ENCODE data around the gene MRGPRF.
"Not testable (repeated sequence)": the region's sequence is repeated elsewhere in the genome, so short reads cannot be mapped to it uniquely, and the experiment has no call there.

Gene MRGPRF

DNA sequence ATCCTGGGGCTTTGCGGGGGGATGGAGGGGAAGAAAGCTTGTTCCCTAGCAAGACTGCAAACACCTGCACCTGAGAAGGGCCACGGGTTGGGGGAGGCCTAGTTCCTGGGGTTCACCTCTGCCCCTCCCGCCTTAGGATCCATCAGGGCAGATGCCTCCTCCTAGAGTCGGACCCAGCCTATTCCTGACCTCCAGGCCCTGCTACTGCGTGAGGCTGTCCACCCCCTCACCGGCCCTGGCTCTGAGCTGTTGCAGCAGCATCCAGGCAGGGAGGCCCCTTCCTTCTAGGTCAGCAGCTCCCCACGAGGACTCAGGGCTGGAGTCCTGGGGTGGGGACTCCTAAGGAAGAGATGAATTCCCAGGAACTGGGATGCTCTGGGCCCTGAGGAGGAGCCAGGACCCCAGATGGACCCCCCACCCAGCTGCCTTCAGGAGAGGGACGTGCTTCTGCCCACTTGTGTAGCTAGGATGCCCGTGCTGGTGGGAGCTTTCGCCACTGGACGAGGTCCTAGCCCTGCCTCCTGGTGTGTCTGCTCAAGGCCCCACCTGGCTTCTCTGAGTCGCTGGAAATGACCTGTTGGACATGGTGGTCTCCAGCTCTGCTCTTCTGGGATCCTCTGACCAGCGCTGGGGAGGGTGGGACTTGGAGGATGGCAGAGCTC, 10.3 kb downstream of the MRGPRF start:
- DNase-seq (ENCODE audit: low spot score) = no peak

DNA sequence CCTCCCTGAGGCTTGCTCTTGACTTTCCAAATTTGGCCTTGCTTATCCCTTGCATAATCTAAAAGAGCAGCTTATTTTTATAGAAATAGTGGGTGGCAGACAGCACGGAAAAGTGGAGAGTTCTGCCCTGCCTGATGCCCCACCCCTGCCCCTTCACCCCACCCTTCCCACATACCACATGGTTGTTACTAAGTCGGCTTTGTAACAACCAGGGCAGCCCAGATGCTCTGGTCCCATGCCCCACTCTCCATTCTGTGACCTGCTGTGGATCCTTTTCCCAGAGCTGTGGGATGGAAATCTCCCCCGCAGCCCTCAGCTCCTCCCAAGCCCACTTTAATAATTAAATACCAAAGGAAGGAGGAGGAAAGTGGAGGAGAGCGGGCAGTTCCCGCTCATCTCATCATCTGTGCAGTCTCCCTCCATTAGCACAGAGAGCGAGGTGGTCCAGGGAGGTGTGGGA, 10.9 kb downstream of the MRGPRF start:
- DNase-seq (ENCODE audit: low spot score) = no peak

DNA sequence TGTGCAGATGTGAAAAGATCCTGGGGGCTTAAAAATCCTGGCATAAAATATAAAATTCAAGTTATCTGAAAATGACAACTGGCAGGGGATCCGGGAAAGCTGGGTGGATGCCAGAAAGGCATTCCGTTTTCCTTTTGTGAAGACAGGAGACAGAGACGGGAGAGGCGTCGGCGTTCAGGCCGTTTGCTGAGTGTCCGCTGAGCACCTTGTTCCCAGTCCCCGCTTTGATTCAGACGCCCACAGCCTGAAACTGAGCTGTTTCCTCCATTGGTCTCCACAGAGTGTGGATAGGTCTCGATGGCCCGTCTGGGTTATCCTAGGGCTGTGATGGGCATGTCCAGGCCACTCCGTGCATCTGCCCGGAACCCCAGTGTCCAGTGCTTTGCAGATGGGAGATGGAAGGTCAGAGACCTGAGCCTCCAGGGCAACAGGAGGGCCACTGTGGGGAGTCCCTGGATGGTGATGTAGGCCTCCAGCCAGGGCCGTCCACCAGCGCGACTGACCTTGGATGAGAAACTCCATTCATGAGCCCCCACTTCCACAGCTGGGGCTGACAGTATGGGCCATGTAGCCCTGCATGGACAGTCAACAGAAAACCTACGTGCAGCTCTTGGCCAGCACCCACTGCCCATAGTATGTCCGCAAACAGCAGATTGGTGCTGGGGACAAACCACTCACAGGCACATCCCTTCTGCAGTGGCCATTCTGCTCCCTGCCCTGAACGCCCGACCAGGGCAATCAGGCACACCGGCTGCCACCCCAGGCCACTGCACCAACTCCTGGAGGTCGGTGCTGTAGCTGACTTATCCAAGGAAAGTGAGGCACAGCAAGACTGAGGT, 11.6 kb downstream of the MRGPRF start:
- no peak for DNase-seq (ENCODE audit: low spot score)

- DNase-seq (ENCODE audit: low spot score) = peak; percentile 90
Observed at GRCh38 chr11:69000831-69001242, 12.2 kb downstream of the MRGPRF start.

DNA sequence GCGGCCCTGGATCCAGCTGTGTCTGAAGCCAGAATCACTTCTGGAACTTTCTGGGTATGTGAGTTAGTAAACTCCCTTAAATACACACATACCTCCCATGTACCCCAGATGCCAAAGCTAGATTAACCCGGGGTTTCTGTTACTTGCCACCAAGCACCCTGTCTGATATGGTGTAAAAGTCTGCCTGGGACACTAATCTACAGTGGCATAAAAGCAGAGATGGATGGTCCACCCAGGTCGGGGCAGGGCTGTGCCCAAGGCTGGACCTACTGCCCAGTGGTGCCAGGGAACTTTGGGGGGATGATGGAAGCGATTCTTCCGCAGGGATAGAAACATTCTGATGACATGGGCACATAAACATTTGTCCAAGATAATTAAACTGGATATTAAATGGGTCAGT, 12.7 kb downstream of the MRGPRF start:
- no peak for DNase-seq (ENCODE audit: low spot score)

DNA sequence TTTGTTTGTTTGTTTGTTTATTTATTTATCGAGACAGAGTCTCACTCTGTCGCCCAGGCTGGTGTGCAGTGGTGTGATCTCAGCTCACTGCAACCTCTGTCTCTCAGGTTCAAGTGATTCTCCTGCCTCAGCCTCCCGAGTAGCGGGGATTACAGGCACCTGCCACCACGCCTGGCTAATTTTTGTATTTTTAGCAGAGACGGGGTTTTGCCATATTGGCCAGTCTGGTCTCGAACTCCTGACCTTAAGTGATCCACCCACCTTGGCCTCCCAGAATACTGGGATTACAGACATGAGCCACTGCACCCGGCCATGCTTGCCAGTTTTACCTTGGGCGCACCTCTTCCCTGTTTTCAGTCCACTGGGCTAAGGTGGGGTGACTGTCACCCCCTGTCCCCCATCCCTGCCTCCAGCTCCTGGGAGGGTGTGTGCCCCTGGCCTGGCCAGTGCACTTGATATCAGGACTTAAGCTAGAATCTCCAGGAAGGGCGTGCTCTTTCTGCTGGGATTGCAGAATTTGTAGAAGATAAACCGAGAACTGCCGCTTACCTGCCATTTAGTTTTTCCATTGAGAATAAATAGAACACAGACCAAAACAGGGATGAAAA, 13.2 kb downstream of the MRGPRF start:
- DNase-seq (ENCODE audit: low spot score) = not testable (repeated sequence)

- no peak for DNase-seq (ENCODE audit: low spot score)
Observed at GRCh38 chr11:68999093-68999747, 13.8 kb downstream of the MRGPRF start.

- DNase-seq (ENCODE audit: low spot score) = no peak
Observed at GRCh38 chr11:68998390-68998911, 14.6 kb downstream of the MRGPRF start.

- no peak for DNase-seq (ENCODE audit: low spot score)
Observed at GRCh38 chr11:68997995-68998348, 15.1 kb downstream of the MRGPRF start.

GRCh38 chr11:68997124-68997994, 15.7 kb downstream of the MRGPRF start:
- DNase-seq (ENCODE audit: low spot score) = no peak

DNA sequence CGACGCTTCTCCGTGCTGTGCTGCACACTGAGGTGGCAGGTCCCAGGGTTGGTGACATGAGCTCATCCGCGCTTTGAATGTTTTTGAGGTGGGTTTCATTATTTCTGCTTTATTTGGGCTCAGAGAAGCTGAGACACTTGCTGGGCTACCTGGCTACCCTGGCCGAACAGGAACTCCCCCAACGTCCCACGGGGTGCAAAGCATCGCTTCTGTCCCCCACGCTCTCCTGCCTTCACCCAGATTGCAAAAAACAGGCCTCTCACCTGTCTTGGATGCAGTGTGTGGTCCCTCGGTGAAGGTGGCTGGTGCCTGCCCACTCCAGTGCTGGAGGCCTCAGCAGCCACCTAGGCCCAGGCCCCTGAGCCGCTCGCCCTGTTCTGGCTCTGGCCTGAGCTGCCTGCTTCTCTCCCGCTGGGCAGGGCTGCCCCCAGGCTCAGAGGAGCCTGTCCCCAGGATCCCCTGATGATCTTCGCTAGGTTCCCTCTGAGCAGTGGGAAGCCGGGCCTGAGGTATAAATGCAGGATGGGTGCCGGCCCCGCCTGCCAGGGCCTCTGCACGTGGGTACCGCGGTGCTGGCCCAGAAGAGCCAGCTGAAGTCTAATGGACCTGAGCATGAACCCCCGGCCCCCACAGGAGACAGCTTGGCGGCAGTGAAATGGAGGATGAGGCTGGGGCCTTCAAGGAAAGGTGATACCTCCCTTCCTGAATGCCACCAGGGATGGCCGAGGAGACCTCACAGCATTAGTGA, 16.5 kb downstream of the MRGPRF start:
- DNase-seq (ENCODE audit: low spot score) = no peak

- DNase-seq (ENCODE audit: low spot score) = no peak
Observed at GRCh38 chr11:68994894-68995285, 18.2 kb downstream of the MRGPRF start.

DNA sequence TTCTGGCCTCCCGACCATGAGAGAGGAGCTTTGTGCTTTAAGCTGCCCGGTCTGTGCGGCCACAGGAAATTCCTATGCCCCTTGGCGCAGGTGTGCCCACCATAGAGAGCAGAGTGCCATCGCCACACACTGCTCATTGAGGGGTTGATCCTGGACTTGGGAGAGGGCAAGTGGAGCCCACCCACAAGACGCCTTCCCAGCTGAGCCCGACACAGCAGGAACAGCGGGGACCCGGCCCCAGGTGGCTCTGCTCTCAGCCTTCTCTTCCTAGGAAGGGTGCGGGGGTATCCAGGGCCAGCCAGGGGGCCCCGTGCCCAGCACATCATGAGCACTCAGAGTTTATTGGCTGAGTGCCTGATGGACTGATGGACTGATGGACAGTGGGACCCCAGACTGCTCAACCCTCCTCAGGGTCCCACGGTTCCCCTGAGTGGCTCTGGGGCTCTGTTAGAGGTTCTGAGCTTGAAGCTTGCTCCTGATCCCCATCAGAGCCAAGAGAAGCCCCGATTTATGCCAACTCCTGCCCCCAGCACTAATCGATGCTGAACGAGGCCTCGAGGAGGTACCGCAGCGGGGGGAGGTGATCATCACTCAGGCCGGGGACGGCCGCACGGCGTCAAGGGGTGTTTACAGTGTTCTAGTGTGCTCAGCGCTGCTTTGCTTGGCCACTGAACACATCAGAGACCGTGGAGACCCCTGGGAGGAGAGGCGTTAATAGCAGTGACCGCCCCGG, 18.7 kb downstream of the MRGPRF start:
- DNase-seq (ENCODE audit: low spot score) = no peak

- no peak for DNase-seq (ENCODE audit: low spot score)
Observed at GRCh38 chr11:68993546-68993945, 19.5 kb downstream of the MRGPRF start.

- no peak for DNase-seq (ENCODE audit: low spot score)
Observed at GRCh38 chr11:68992743-68993255, 20.2 kb downstream of the MRGPRF start.

GRCh38 chr11:68990995-68991780, 21.9 kb downstream of the MRGPRF start:
- DNase-seq (ENCODE audit: low spot score) = no peak

GRCh38 chr11:68989936-68990606, 23.0 kb downstream of the MRGPRF start:
- DNase-seq (ENCODE audit: low spot score) = no peak

DNA sequence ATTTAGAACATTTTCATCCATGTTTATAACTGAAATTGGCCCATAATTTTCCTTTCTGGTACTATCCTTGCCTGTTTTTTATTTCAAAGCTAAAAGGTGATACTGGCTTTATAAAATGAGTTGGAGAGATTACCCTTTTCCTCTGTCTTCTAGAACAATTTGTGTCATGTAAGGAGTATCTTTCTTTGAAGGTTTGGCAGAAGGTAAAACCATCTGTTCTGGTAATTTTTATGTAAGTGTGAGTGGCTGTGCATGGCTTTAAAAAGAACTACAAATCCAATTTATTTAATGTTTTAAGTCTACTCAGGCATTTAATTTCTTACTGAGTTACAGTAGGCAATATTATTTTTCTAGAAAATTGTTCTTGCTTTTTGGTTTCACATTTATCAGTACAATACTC, 24.6 kb downstream of the MRGPRF start:
- no peak for DNase-seq (ENCODE audit: low spot score)
